H1 (cell line): ENCODE measurements around the gene KLHDC1. TPM values are rescaled to one million over a fixed set of nuclear protein-coding genes. Genes with fewer than 3 reads are reported as not detected.
"Not testable (repeated sequence)": the region's sequence is repeated elsewhere in the genome, so short reads cannot be mapped to it uniquely, and the experiment has no call there.

Experiments used
- CTCF ChIA-PET: fragments of 300-600 bp; sonication (Branson Sonifier 250); formaldehyde crosslinking; loops from one replicate; lab custom pipeline; 2021; ENCODE audit not compliant: partially characterized antibody; lab: Charles Lee
- POLR2A ChIA-PET: fragments of 300-600 bp; sonication (Branson Sonifier 250); formaldehyde crosslinking; loops from one replicate; lab custom pipeline; 2021; ENCODE audit warnings: inconsistent platforms; ENCODE audit not compliant: partially characterized antibody; lab: Charles Lee
- DNase-seq, 2 experiments: peaks; one replicate each; pipeline versions ENCODE4 v3.0.0 to v3.0.0-alpha.2; 2010 to 2022; ENCODE audit warnings: low spot score in 2 of 2, low read depth in 1 of 2, mixed read lengths in 1 of 2
- FAIRE-seq: peaks from 2 replicates; lab custom pipeline; 2011; peaks lifted over from hg19 to GRCh38; lab: Jason Lieb, UNC
- H2AFZ ChIP-seq: 2 replicates; pipeline ENCODE4 v1.8.1; 2012; ENCODE audit warnings: low read length, inconsistent platforms
- H2AK5ac ChIP-seq: 2 replicates; pipeline ENCODE4 v1.6.1; 2013; ENCODE audit warnings: low read depth, low read length
- H2BK120ac ChIP-seq: replicated peaks from 2 replicates; pipeline ENCODE3; 2013; ENCODE audit warnings: low read depth, low read length, inconsistent platforms
- H2BK12ac ChIP-seq: 2 replicates; pipeline ENCODE4 v1.6.1; 2013; ENCODE audit warnings: low read depth, low read length
- H2BK15ac ChIP-seq: 2 replicates; pipeline ENCODE4 v1.6.1; 2013; ENCODE audit warnings: low read length
- H2BK20ac ChIP-seq: 2 replicates; pipeline ENCODE4 v1.6.1; 2013; ENCODE audit warnings: low read length
- H2BK5ac ChIP-seq: 2 replicates; pipeline ENCODE4 v1.6.1; 2013; ENCODE audit warnings: low read depth, low read length
- H3K14ac ChIP-seq: 2 replicates; pipeline ENCODE4 v1.6.1; 2013; ENCODE audit warnings: inconsistent platforms; ENCODE audit not compliant: insufficient read length
- H3K18ac ChIP-seq: 2 replicates; pipeline ENCODE4 v1.6.1; 2013; ENCODE audit warnings: low read length; ENCODE audit errors: extremely low read depth
- H3K23ac ChIP-seq: 2 replicates; pipeline ENCODE4 v1.6.1; 2013; ENCODE audit warnings: inconsistent platforms; ENCODE audit not compliant: insufficient read length
- H3K23me2 ChIP-seq: 2 replicates; pipeline ENCODE4 v1.6.1; 2013; ENCODE audit warnings: low read depth, low read length
- H3K27ac ChIP-seq: 2 replicates; pipeline ENCODE4 v1.6.1; 2011; ENCODE audit warnings: low read depth, low read length, inconsistent platforms
- H3K27me3 ChIP-seq, 4 experiments: replicated peaks in 1 of 4; 1 replicate in 1 of 4; 2 replicates in 3 of 4; pipeline versions ENCODE4 v1.6.1 to v1.8.1; 2011 to 2013; ENCODE audit warnings: low read length in 3 of 4, mild to moderate bottlenecking in 3 of 4, inconsistent platforms in 2 of 4, mixed read lengths in 2 of 4, moderate library complexity in 1 of 4; ENCODE audit not compliant: control insufficient read depth in 3 of 4, insufficient read depth in 3 of 4; ENCODE audit errors: extremely low read depth in 1 of 4
- H3K36me3 ChIP-seq, 4 experiments: 2 replicates each; pipeline versions ENCODE4 v1.6.1 to v1.8.1; 2011 to 2013; ENCODE audit warnings: mild to moderate bottlenecking in 4 of 4, low read length in 3 of 4, moderate library complexity in 2 of 4, control low read depth in 1 of 4, inconsistent platforms in 1 of 4; ENCODE audit not compliant: insufficient read depth in 4 of 4, control insufficient read depth in 2 of 4
- H3K4ac ChIP-seq: replicated peaks from 2 replicates; pipeline ENCODE3; 2013; ENCODE audit warnings: low read length, low read depth, mixed read lengths, inconsistent platforms; ENCODE audit not compliant: insufficient read length
- H3K4me1 ChIP-seq, 4 experiments: replicated peaks in 1 of 4; 1 replicate in 1 of 4; 2 replicates in 3 of 4; pipeline versions ENCODE4 v1.6.1 to v1.8.1; 2011 to 2013; ENCODE audit warnings: low read length in 3 of 4, inconsistent platforms in 2 of 4, mixed read lengths in 1 of 4; ENCODE audit not compliant: insufficient read depth in 4 of 4, control insufficient read depth in 3 of 4
- H3K4me2 ChIP-seq, 2 experiments: 2 replicates each; pipeline versions ENCODE4 v1.6.1 to v1.8.1; 2011 to 2013; ENCODE audit warnings: low read depth in 2 of 2, low read length in 2 of 2, control low read depth in 1 of 2, inconsistent platforms in 1 of 2, mild to moderate bottlenecking in 1 of 2; ENCODE audit not compliant: insufficient read depth in 1 of 2
- H3K4me3 ChIP-seq, 4 experiments: fragments of 200-600, 300-600 bp in 1 of 4; sonication (generic), shearing (Covaris generic), sonication (Bioruptor Twin) in 1 of 4; 2 replicates each; pipeline versions ENCODE4 v1.5.1 to v1.8.1; 2011 to 2016; ENCODE audit warnings: low read length in 4 of 4, low read depth in 3 of 4, control low read depth in 2 of 4, inconsistent platforms in 2 of 4, mild to moderate bottlenecking in 2 of 4, mixed read lengths in 1 of 4, moderate library complexity in 1 of 4; ENCODE audit not compliant: insufficient read depth in 2 of 4; ENCODE audit errors: extremely low read depth in 1 of 4
- H3K56ac ChIP-seq: replicated peaks from 2 replicates; pipeline ENCODE3; 2013; ENCODE audit warnings: low read depth, mild to moderate bottlenecking, mixed read lengths, low read length, inconsistent platforms; ENCODE audit not compliant: insufficient read length
- H3K79me1 ChIP-seq: 2 replicates; pipeline ENCODE4 v1.6.1; 2013; ENCODE audit warnings: low read depth, low read length, control low read depth
- H3K79me2 ChIP-seq, 2 experiments: 2 replicates each; pipeline versions ENCODE4 v1.6.1 to v1.8.1; 2012 to 2013; ENCODE audit warnings: low read length in 2 of 2, mild to moderate bottlenecking in 2 of 2, inconsistent platforms in 1 of 2; ENCODE audit not compliant: insufficient read depth in 2 of 2, control insufficient read depth in 1 of 2
- H3K9ac ChIP-seq, 4 experiments: replicated peaks in 1 of 4; 1 replicate in 1 of 4; 2 replicates in 3 of 4; pipeline versions ENCODE4 v1.6.1 to v1.8.1; 2011 to 2013; ENCODE audit warnings: low read depth in 3 of 4, low read length in 3 of 4, control low read depth in 2 of 4, mild to moderate bottlenecking in 2 of 4, moderate library complexity in 2 of 4, inconsistent platforms in 1 of 4; ENCODE audit errors: extremely low read depth in 1 of 4
- H3K9me3 ChIP-seq, 2 experiments: 2 replicates each; pipeline versions ENCODE4 v1.6.1 to v1.8.1; 2012 to 2013; ENCODE audit warnings: mild to moderate bottlenecking in 2 of 2, moderate library complexity in 2 of 2, control low read depth in 1 of 2, inconsistent platforms in 1 of 2, low read depth in 1 of 2, low read length in 1 of 2, mixed read lengths in 1 of 2; ENCODE audit not compliant: insufficient read depth in 2 of 2
- H4K20me1 ChIP-seq, 2 experiments: replicated peaks in 1 of 2; 2 replicates each; pipeline versions ENCODE3 to v1.8.1; 2011 to 2013; ENCODE audit warnings: inconsistent platforms in 2 of 2, low read length in 2 of 2, mild to moderate bottlenecking in 1 of 2; ENCODE audit not compliant: insufficient read depth in 2 of 2, control insufficient read depth in 1 of 2
- H4K5ac ChIP-seq: 2 replicates; pipeline ENCODE4 v1.6.1; 2013; ENCODE audit warnings: low read length, low read depth, mixed read lengths, inconsistent platforms; ENCODE audit not compliant: insufficient read length
- H4K8ac ChIP-seq: 2 replicates; pipeline ENCODE4 v1.8.0; 2013; ENCODE audit warnings: mild to moderate bottlenecking, moderate library complexity, low read length, inconsistent platforms; ENCODE audit not compliant: insufficient read depth; ENCODE audit errors: extremely low read depth
- H4K91ac ChIP-seq: replicated peaks from 2 replicates; pipeline ENCODE3; 2013; ENCODE audit warnings: low read length, mixed read lengths, inconsistent platforms; ENCODE audit not compliant: insufficient read length
- RAD21 ChIP-seq, 2 experiments: IDR thresholded peaks in 1 of 2; conservative IDR thresholded peaks in 1 of 2; 2 replicates each; pipeline ENCODE4 v1.6.1; 2011; ENCODE audit warnings: low read depth in 2 of 2, low read length in 2 of 2, improper control_type of control experiment in 1 of 2, inconsistent platforms in 1 of 2, mild to moderate bottlenecking in 1 of 2, moderate library complexity in 1 of 2
- WGBS, 2 experiments: shearing (Covaris generic) in 1 of 2; methylation state at CpG; one replicate each; pipeline versions ENCODE4 v1.1.6 to v1.1.7; 2013 to 2015; ENCODE audit warnings: low lambda C conversion rate in 2 of 2, mixed read lengths in 2 of 2, inconsistent platforms in 1 of 2, low coverage in 1 of 2, missing lambda C conversion rate in 1 of 2; ENCODE audit not compliant: insufficient replicate concordance in 2 of 2, insufficient coverage in 1 of 2, insufficient read length in 1 of 2; ENCODE audit errors: extremely low coverage in 1 of 2, missing lambda C conversion rate in 1 of 2; 5-methylcytosine and 5-hydroxymethylcytosine counted together
- polyA plus RNA-seq, 7 experiments: library from polyadenylated mRNA; depleted of rRNA in 3 of 7; stranded (reverse) in 5 of 7; unstranded in 2 of 7; fragments of >200 nt in 5 of 7; fragments of 200-250 nt in 2 of 7; gene quantifications; 1 replicate in 5 of 7; 2 replicates in 1 of 7; 4 replicates in 1 of 7; pipeline versions ENCODE4 v1.2.1 to v1.2.3, GENCODE V29; 2011 to 2013; ENCODE audit warnings: missing spikeins in 2 of 7, mixed read lengths in 2 of 7
- total RNA-seq: library from RNA; stranded (reverse); fragmentation: NEBNext Ultra II Directional; extraction: Animal tissue kit (Norgen Biotek cat#: 25700); gene quantifications from 2 replicates; pipeline ENCODE4 v1.2.1, GENCODE V29; 2021
- TF ChIP-seq, protein P1 (sequence below), 3 experiments: IDR thresholded peaks; 1 replicate in 2 of 3; 2 replicates in 1 of 3; pipeline versions ENCODE4 v1.5.1 to v1.6.1; 2011; ENCODE audit warnings: low read length in 3 of 3, mild to moderate bottlenecking in 3 of 3, inconsistent platforms in 2 of 3, low read depth in 1 of 3, moderate library complexity in 1 of 3; ENCODE audit not compliant: insufficient read depth in 1 of 3; ENCODE audit errors: control extremely low read depth in 1 of 3

The KLHDC1 gene
- total and polyA plus RNA-seq, 2 of the 8 experiments (the other 6 are each of a cell fraction or from before 2014, with no cell fraction given): 0.08 TPM; not detected in 1

DNA sequence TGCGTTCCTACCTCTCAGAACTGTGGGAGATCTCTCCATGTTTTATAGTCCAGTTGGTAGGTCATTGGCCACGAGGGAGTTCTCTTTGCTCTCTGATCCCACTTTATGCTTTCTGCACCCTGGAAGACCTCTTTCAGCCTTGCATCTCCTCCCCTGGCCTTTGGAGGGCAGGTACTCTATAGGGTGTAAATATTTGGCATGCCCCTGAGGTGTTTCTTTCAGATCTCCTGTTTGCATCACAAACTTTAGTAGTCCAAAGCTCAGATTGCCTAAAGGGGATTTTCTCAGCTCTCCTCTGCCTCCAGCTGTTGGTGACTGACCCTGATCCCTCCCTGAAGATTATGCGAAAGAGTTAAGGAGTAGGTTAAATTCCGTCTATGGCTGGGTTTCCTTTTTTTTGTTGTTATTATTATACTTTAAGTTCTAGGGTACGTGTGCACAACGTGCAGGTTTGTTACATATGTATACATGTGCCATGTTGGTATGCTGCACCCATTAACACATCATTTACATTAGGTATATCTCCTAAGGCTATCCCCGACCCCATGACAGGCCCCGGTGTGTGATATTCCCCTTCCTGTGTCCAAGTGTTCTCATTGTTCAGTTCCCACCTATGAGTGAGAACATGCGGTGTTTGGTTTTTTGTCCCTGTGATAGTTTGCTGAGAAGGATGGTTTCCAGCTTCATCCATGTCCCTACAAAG lies 29.0 kb downstream of the KLHDC1 start:
- H4K20me1 ChIP-seq, H3K4me2 ChIP-seq, H3K18ac ChIP-seq, H4K8ac ChIP-seq, H2BK5ac ChIP-seq, H3K36me3 ChIP-seq, H4K91ac ChIP-seq, H3K14ac ChIP-seq, H2BK12ac ChIP-seq, H2BK20ac ChIP-seq, H4K5ac ChIP-seq, DNase-seq, H2BK120ac ChIP-seq, FAIRE-seq, H3K23ac ChIP-seq, H3K9ac ChIP-seq, H3K27ac ChIP-seq, H3K79me2 ChIP-seq, H3K4me1 ChIP-seq, H2BK15ac ChIP-seq, H3K4me3 ChIP-seq, H3K79me1 ChIP-seq, H2AK5ac ChIP-seq, H3K9me3 ChIP-seq, H3K27me3 ChIP-seq, H3K23me2 ChIP-seq, H3K56ac ChIP-seq, H3K4ac ChIP-seq: not testable (repeated sequence)
- WGBS, 2 experiments: 80% methylated on average over 9 of the region's 9 CpGs; no CpG with 5 or more reads in 1 of the 2 experiments
- TF ChIP-seq RAD21 (IDR thresholded peaks at IDR 0.05 in 1 of 2, conservative IDR thresholded peaks at IDR 0.05 in 1 of 2; ENCODE audit: low read depth in 2 of 2, low read length in 2 of 2): peak in 1 of 2 experiments; percentile 18; a peak in 2 of 4 replicates
- TF ChIP-seq, protein P1, sequence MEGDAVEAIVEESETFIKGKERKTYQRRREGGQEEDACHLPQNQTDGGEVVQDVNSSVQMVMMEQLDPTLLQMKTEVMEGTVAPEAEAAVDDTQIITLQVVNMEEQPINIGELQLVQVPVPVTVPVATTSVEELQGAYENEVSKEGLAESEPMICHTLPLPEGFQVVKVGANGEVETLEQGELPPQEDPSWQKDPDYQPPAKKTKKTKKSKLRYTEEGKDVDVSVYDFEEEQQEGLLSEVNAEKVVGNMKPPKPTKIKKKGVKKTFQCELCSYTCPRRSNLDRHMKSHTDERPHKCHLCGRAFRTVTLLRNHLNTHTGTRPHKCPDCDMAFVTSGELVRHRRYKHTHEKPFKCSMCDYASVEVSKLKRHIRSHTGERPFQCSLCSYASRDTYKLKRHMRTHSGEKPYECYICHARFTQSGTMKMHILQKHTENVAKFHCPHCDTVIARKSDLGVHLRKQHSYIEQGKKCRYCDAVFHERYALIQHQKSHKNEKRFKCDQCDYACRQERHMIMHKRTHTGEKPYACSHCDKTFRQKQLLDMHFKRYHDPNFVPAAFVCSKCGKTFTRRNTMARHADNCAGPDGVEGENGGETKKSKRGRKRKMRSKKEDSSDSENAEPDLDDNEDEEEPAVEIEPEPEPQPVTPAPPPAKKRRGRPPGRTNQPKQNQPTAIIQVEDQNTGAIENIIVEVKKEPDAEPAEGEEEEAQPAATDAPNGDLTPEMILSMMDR (IDR thresholded peaks at IDR 0.05; ENCODE audit: control extremely low read depth in 1 of 3, insufficient read depth in 1 of 3, low read depth in 1 of 3, low read length in 3 of 3): peak in 1 of 3 experiments; percentile 14; a peak in 2 of 4 replicates
- ChIA-PET CTCF (interaction anchor here (1.0 to 1.3 kb wide), 3 partner anchors 10 to 261 kb away, joined by 3 read pairs; no protein-coding TSS in a partner anchor), POLR2A (interaction anchor here (0.6 to 1.3 kb wide), 2 partner anchors 46 to 100 kb away, joined by 3 read pairs; partner anchors contain the start of gene KLHDC2)
- 0 out of 2 replicates have a peak overlapping the region, but pooled peaks have one; percentile 62 for H2AFZ ChIP-seq
